Activated T-helper 2 cell treated with anti-CD3 and anti-CD28 coated beads, Interferon-gamma antibody, Interleukin-2, Interleukin-4, amounts not matched to agents 10 μg/mL and 5 μg/mL and 100 μg/mL, durations not matched to agents 14 hours and 24 hours and 36 hours (primary cell): ENCODE results near the gene WDR36. TPM values are rescaled to one million over a fixed set of nuclear protein-coding genes. Genes with fewer than 3 reads are reported as not detected.

Experiments
- DNase-seq: peaks from one replicate; pipeline ENCODE4 v3.0.0; 2021; ENCODE audit warnings: low spot score
- H3K27ac Mint-ChIP-seq: one replicate; pipeline ENCODE4 v1.8.0; 2021; ENCODE audit warnings: mixed read lengths
- H3K27me3 Mint-ChIP-seq: one replicate; pipeline ENCODE4 v1.8.0; 2021; ENCODE audit warnings: low read depth, mixed read lengths
- H3K36me3 Mint-ChIP-seq: one replicate; pipeline ENCODE4 v1.8.0; 2021; ENCODE audit warnings: low read depth, mixed read lengths
- H3K4me1 Mint-ChIP-seq: one replicate; pipeline ENCODE4 v1.8.0; 2021; ENCODE audit warnings: low read depth, mixed read lengths
- H3K4me3 Mint-ChIP-seq: one replicate; pipeline ENCODE4 v1.8.0; 2021; ENCODE audit warnings: low read depth, mild to moderate bottlenecking, moderate library complexity, mixed read lengths
- H3K9me3 Mint-ChIP-seq: one replicate; pipeline ENCODE4 v1.8.0; 2021; ENCODE audit warnings: mixed read lengths
- intact Hi-C: fragments of 100-400 bp; cut with micrococcal nuclease; formaldehyde crosslinking; loops from one replicate; pipeline ENCODE4 v1.15.1; 2023
- total RNA-seq: library from RNA; stranded (reverse); gene quantifications from 2 replicates; pipeline ENCODE4 v1.2.3, GENCODE V29; 2022

WDR36 gene
- total RNA-seq, 1 donor from 2014 or later = 79.9 TPM

GRCh38 chr5:111147502-111147901 is 55.4 kb downstream of the WDR36 start:
- Mint-ChIP-seq H3K27me3 (peaks cover 14% of the 10 kb centered on the region), H3K36me3 (no peaks in the 10 kb centered on the region), H3K4me3 (no peak overlapping the region), H3K27ac (no peak overlapping the region), H3K4me1 (peaks cover 18% of the 10 kb centered on the region), H3K9me3 (no peaks in the 10 kb centered on the region)
- no peak for DNase-seq
- intact Hi-C loops = no loop called here

GRCh38 chr5:111151998-111152397 is 59.9 kb downstream of the WDR36 start:
- no peaks in the 10 kb centered on the region for H3K9me3 Mint-ChIP-seq
- peaks cover 18% of the 10 kb centered on the region for H3K27me3 Mint-ChIP-seq
- intact Hi-C loops = no loop called here
- H3K4me3 Mint-ChIP-seq = no peak overlapping the region
- DNase-seq = no peak
- H3K4me1 Mint-ChIP-seq = peaks cover 5% of the 10 kb centered on the region
- no peaks in the 10 kb centered on the region for H3K36me3 Mint-ChIP-seq
- no peak overlapping the region for H3K27ac Mint-ChIP-seq

DNA sequence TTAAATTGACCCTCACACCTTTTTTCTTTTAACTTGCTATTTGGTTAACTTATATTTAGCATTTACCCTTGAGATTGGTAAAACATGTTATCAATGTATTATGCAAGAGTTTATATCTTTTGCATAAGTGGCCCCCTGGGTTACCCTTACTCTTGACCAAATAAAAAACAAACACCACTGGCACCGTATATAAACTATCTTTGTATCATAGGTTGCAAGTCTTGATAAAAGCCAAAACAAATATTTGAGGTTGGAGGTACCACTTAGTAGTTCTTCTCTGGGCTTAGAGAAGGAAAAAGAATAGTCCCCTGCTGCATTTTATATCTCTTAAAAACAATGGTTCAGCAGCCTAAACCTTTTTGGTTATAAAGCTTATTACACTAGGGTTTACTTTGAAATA is 61.3 kb downstream of the WDR36 start:
- no peak overlapping the region for H3K4me3 Mint-ChIP-seq
- peaks cover 18% of the 10 kb centered on the region for H3K27me3 Mint-ChIP-seq
- peaks cover 12% of the 10 kb centered on the region for H3K4me1 Mint-ChIP-seq
- no peaks in the 10 kb centered on the region for H3K9me3 Mint-ChIP-seq
- H3K36me3 Mint-ChIP-seq = no peaks in the 10 kb centered on the region
- H3K27ac Mint-ChIP-seq = no peak overlapping the region
- intact Hi-C loops = no loop called here
- no peak for DNase-seq

GRCh38 chr5:111153945-111154344 is 61.8 kb downstream of the WDR36 start:
- intact Hi-C loops = no loop called here
- H3K27me3 Mint-ChIP-seq = peaks cover 18% of the 10 kb centered on the region
- H3K36me3 Mint-ChIP-seq = no peaks in the 10 kb centered on the region
- DNase-seq = no peak
- peaks cover 16% of the 10 kb centered on the region for H3K4me1 Mint-ChIP-seq
- no peaks in the 10 kb centered on the region for H3K9me3 Mint-ChIP-seq
- H3K27ac Mint-ChIP-seq = no peak overlapping the region
- H3K4me3 Mint-ChIP-seq = no peak overlapping the region

GRCh38 chr5:111158105-111158744 is 66.1 kb downstream of the WDR36 start:
- Mint-ChIP-seq H3K4me3 (no peak overlapping the region), H3K27me3 (peaks cover 1% of the 10 kb centered on the region), H3K9me3 (no peaks in the 10 kb centered on the region), H3K27ac (no peak overlapping the region), H3K4me1 (peaks cover 27% of the 10 kb centered on the region), H3K36me3 (no peaks in the 10 kb centered on the region)
- intact Hi-C loops = loop anchor here (1.0 to 2.0 kb wide), 5 partner anchors 67 to 989 kb away; partner anchors contain the start of gene CAMK4
- DNase-seq = peak; percentile 61

DNA sequence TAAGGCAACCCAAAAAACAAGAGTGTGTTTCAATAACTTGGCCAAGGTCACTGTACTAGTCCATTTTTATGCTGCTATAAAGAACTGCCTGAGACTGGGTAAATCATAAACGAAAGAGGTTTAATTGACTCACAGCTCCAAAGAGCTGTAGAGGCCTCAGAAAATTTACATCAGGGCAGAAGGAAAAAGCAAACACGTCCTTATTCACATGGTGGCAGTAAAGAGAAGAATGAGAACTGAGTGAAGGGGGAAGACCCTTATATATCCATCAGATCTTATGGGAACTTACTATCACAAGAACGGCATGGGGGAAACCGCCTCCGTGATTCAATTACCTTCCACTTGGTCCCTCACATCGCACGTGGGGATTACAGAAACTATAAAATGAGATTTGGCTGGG is 67.7 kb downstream of the WDR36 start:
- peaks cover 32% of the 10 kb centered on the region for H3K4me1 Mint-ChIP-seq
- no peak overlapping the region for H3K27ac Mint-ChIP-seq
- H3K36me3 Mint-ChIP-seq = no peaks in the 10 kb centered on the region
- no peak for DNase-seq
- no peaks in the 10 kb centered on the region for H3K9me3 Mint-ChIP-seq
- intact Hi-C loops = loop anchor here (2.0 kb wide), 3 partner anchors 65 to 987 kb away; partner anchors contain the start of gene CAMK4
- H3K27me3 Mint-ChIP-seq = no peaks in the 10 kb centered on the region
- H3K4me3 Mint-ChIP-seq = no peak overlapping the region

GRCh38 chr5:111163000-111163399 is 70.9 kb downstream of the WDR36 start:
- intact Hi-C loops = no loop called here
- DNase-seq = no peak
- Mint-ChIP-seq H3K27ac (no peak overlapping the region), H3K4me1 (peaks cover 31% of the 10 kb centered on the region), H3K4me3 (no peak overlapping the region), H3K9me3 (no peaks in the 10 kb centered on the region), H3K27me3 (no peaks in the 10 kb centered on the region), H3K36me3 (no peaks in the 10 kb centered on the region)

- intact Hi-C loops = no loop called here
- H3K27me3 Mint-ChIP-seq = no peaks in the 10 kb centered on the region
- DNase-seq = no peak
- H3K4me1 Mint-ChIP-seq = peaks cover 15% of the 10 kb centered on the region
- H3K36me3 Mint-ChIP-seq = no peaks in the 10 kb centered on the region
- H3K27ac Mint-ChIP-seq = no peak overlapping the region
- no peak overlapping the region for H3K4me3 Mint-ChIP-seq
- H3K9me3 Mint-ChIP-seq = no peaks in the 10 kb centered on the region
These were observed 72.9 kb downstream of the WDR36 start for GRCh38 chr5:111165058-111165457.

GRCh38 chr5:111167551-111167950 is 75.4 kb downstream of the WDR36 start:
- H3K4me3 Mint-ChIP-seq = no peak overlapping the region
- H3K4me1 Mint-ChIP-seq = peaks cover 10% of the 10 kb centered on the region
- intact Hi-C loops = loop anchor here (2.0 kb wide), 1 partner anchor 37 kb away; no protein-coding TSS in a partner anchor
- no peak overlapping the region for H3K27ac Mint-ChIP-seq
- H3K9me3 Mint-ChIP-seq = no peaks in the 10 kb centered on the region
- H3K27me3 Mint-ChIP-seq = peaks cover 3% of the 10 kb centered on the region
- H3K36me3 Mint-ChIP-seq = no peaks in the 10 kb centered on the region
- DNase-seq = no peak

- Mint-ChIP-seq H3K4me3 (no peak overlapping the region), H3K36me3 (no peaks in the 10 kb centered on the region), H3K4me1 (peaks cover 3% of the 10 kb centered on the region), H3K9me3 (no peaks in the 10 kb centered on the region), H3K27ac (no peak overlapping the region), H3K27me3 (peaks cover 5% of the 10 kb centered on the region)
- no peak for DNase-seq
- intact Hi-C loops = no loop called here
These were observed 76.5 kb downstream of the WDR36 start for GRCh38 chr5:111168608-111169007.

DNA sequence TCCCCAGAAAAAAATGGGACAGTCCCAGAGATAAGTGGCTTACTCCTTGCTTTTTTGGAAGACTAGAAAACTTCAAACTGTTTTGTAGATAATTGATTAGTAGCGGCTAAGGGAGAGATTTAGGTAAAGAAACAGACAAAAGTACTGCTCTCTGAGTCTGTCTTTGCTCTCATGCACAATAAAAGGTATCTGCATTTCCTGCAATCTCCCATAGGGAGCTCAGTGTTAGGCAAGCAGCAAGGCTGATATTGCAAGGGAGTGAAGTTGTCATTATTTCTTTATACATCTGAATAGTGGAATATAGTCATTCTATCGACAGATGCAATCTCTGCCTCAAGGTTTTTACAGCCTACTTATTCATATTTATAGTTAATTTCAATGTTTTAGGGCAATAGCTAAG is 77.1 kb downstream of the WDR36 start:
- Mint-ChIP-seq H3K4me1 (peaks cover 1% of the 10 kb centered on the region), H3K9me3 (no peaks in the 10 kb centered on the region), H3K36me3 (no peaks in the 10 kb centered on the region), H3K27me3 (peaks cover 5% of the 10 kb centered on the region), H3K4me3 (no peak overlapping the region), H3K27ac (no peak overlapping the region)
- intact Hi-C loops = no loop called here
- no peak for DNase-seq

GRCh38 chr5:111170279-111170678 is 78.1 kb downstream of the WDR36 start:
- Mint-ChIP-seq H3K4me3 (no peak overlapping the region), H3K27me3 (peaks cover 10% of the 10 kb centered on the region), H3K27ac (no peak overlapping the region), H3K9me3 (no peaks in the 10 kb centered on the region), H3K4me1 (no peaks in the 10 kb centered on the region), H3K36me3 (no peaks in the 10 kb centered on the region)
- no peak for DNase-seq
- intact Hi-C loops = no loop called here

GRCh38 chr5:111172504-111172903 is 80.4 kb downstream of the WDR36 start:
- intact Hi-C loops = no loop called here
- Mint-ChIP-seq H3K27ac (no peak overlapping the region), H3K4me3 (no peak overlapping the region), H3K36me3 (no peaks in the 10 kb centered on the region), H3K4me1 (no peaks in the 10 kb centered on the region), H3K9me3 (no peaks in the 10 kb centered on the region), H3K27me3 (peaks cover 14% of the 10 kb centered on the region)
- DNase-seq = no peak

DNA sequence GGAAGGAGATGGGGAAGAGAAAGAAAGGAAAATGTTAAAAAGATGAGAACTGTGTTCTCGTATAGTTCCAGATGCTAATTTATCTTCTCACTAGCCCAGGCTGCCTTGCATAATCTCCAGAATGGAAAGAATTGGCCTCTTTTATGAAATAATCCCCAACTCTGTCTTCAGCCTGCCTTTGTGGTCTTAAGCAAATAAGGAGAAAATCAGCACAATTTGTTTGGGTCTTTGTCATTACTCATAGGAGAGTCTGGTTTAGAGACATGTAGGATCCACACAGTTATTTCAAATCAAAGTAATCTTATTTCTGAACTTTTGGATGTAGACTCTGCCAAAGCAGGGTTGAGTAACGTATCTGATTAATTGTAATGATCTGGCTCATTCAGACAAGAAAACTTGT is 81.3 kb downstream of the WDR36 start:
- Mint-ChIP-seq H3K4me3 (no peak overlapping the region), H3K36me3 (no peaks in the 10 kb centered on the region), H3K4me1 (no peaks in the 10 kb centered on the region), H3K27ac (no peak overlapping the region), H3K27me3 (peaks cover 14% of the 10 kb centered on the region), H3K9me3 (no peaks in the 10 kb centered on the region)
- intact Hi-C loops = no loop called here
- no peak for DNase-seq
